Gastroesophageal sphincter (tissue), 4 donors: ENCODE measurements around the gene ELANE. TPM values are rescaled to one million over a fixed set of nuclear protein-coding genes. Genes with fewer than 3 reads are reported as not detected.
"Not testable (repeated sequence)": the region's sequence is repeated elsewhere in the genome, so short reads cannot be mapped to it uniquely, and the experiment has no call there.

Source experiments
- ATAC-seq: fragments of 150-250 bp; one replicate; pipeline ENCODE4 v1.9.1; 2016; ENCODE audit warnings: mild to moderate bottlenecking, moderate library complexity
- H3K27ac ChIP-seq, 4 donors: fragments of 200-600 bp; sonication (generic) in 3 of 4; 1 replicate in 3 of 4; 2 replicates in 1 of 4; pipeline ENCODE4 v1.5.1; 2016 to 2019
- H3K27me3 ChIP-seq: fragments of 200-600 bp; sonication (generic); one replicate; pipeline ENCODE4 v1.5.1; 2019
- H3K36me3 ChIP-seq, 2 donors: fragments of 200-600 bp; sonication (generic); one replicate each; pipeline ENCODE4 v1.5.1; 2019; ENCODE audit warnings: control low read depth in 1 of 2
- H3K4me1 ChIP-seq, 3 donors: fragments of 200-600 bp; sonication (generic); 1 replicate in 2 of 3; 2 replicates in 1 of 3; pipeline ENCODE4 v1.5.1; 2016 to 2019; ENCODE audit warnings: control low read depth in 2 of 3
- H3K4me3 ChIP-seq, 2 donors: fragments of 200-600 bp; sonication (generic); one replicate each; pipeline ENCODE4 v1.5.1; 2019; ENCODE audit warnings: mild to moderate bottlenecking in 1 of 2, moderate library complexity in 1 of 2
- H3K9me3 ChIP-seq, 3 donors: fragments of 200-600 bp; sonication (generic); one replicate each; pipeline ENCODE4 v1.5.1; 2017 to 2019; ENCODE audit warnings: control low read depth in 2 of 3
- CTCF ChIP-seq, 4 experiments: fragments of 200-600 bp in 2 of 4; fragments of 450-650 bp in 2 of 4; sonication (generic) in 1 of 4; IDR thresholded peaks; one replicate each; pipeline ENCODE4 v1.5.1; 2017 to 2019; ENCODE audit warnings: antibody characterized with exemption in 4 of 4, mild to moderate bottlenecking in 2 of 4, moderate library complexity in 2 of 4
- EP300 ChIP-seq: sonication (generic); formaldehyde crosslinking; IDR thresholded peaks from one replicate; pipeline ENCODE4 v1.6.1; 2017; ENCODE audit warnings: antibody characterized with exemption, mild to moderate bottlenecking
- POLR2A ChIP-seq, 2 donors: fragments of 450-650 bp; IDR thresholded peaks; one replicate each; pipeline ENCODE4 v1.6.1; 2017; ENCODE audit warnings: antibody characterized with exemption in 2 of 2, mild to moderate bottlenecking in 2 of 2, moderate library complexity in 1 of 2
- POLR2AphosphoS5 ChIP-seq: sonication (generic); formaldehyde crosslinking; IDR thresholded peaks from one replicate; pipeline ENCODE4 v1.6.1; 2017; ENCODE audit warnings: antibody characterized with exemption
- WGBS, 2 donors: methylation state at CpG; one replicate each; pipeline ENCODE4 v1.1.5; 2018; ENCODE audit warnings: low coverage in 1 of 2; 5-methylcytosine and 5-hydroxymethylcytosine counted together
- total RNA-seq, 4 donors: library from RNA; depleted of rRNA; stranded (reverse); fragments of >200 nt; gene quantifications; one replicate each; pipeline ENCODE4 v1.1.0, GENCODE V29; 2016

Gene ELANE
- total RNA-seq, 4 donors from 2014 or later: 0.49 to 2.3 (median 1.7) TPM

GRCh38 chr19:835210-835810, 16.8 kb upstream of the ELANE start:
- WGBS, 2 donors: 28 to 33% methylated on average over 2 to 4 of the region's 36 CpGs
- TF ChIP-seq EP300: no peak

GRCh38 chr19:840519-841206, 11.4 kb upstream of the ELANE start, which contains the start of gene PRTN3:
Gene PRTN3 (plus strand): TSS chr19:840999. CDS start chr19:841009, 10 bp downstream.
- Histone ChIP-seq H3K36me3 (no peaks in the 10 kb centered on the region), H3K27me3 (peaks cover 91% of the 10 kb centered on the region), H3K4me3 (no peak within 1 kb of the TSS), H3K27ac (no peak within 1 kb of the TSS), H3K4me1 (peaks cover 0 to 12% (median 10%) of the 10 kb centered on the region in 3 donors), H3K9me3 (no peaks in the 10 kb centered on the region)
- TF ChIP-seq EP300 (no peak), POLR2A (IDR thresholded peaks at IDR 0.05) (no peak)
- no peak for ATAC-seq
- no CpG with 5 or more reads among the region's 24 CpGs for WGBS, 2 donors

More at GRCh38 chr19:835210-835810, 16.8 kb upstream of the ELANE start:
- no peaks in the 10 kb centered on the region for H3K36me3 ChIP-seq
- H3K27ac ChIP-seq: no peak overlapping the region
- H3K27me3 ChIP-seq: peaks cover 83% of the 10 kb centered on the region
- no peaks in the 10 kb centered on the region for H3K9me3 ChIP-seq
- peak; percentile 55 for ATAC-seq
- H3K4me3 ChIP-seq: no peak overlapping the region
- no peaks in the 10 kb centered on the region for H3K4me1 ChIP-seq

GRCh38 chr19:842802-843179, 9.3 kb upstream of the ELANE start:
- WGBS, 2 donors: 66 to 83% methylated on average over 6 to 7 of the region's 7 CpGs
- H3K27ac ChIP-seq, ATAC-seq, H3K9me3 ChIP-seq, H3K4me3 ChIP-seq, H3K36me3 ChIP-seq: not testable (repeated sequence)
- H3K27me3 ChIP-seq: peaks cover 94% of the 10 kb centered on the region
- H3K4me1 ChIP-seq: peaks cover 0 to 16% (median 10%) of the 10 kb centered on the region in 3 donors

GRCh38 chr19:843180-843835, 8.8 kb upstream of the ELANE start:
- WGBS, 2 donors: 3% methylated on average over 7 of the region's 46 CpGs; no CpG with 5 or more reads in 1 of the 2 donors
- ATAC-seq: peak; percentile 50
- peak overlapping the region in 1 of 2 donors; percentile 40 for H3K4me3 ChIP-seq

GRCh38 chr19:843836-844545, 8.1 kb upstream of the ELANE start:
- peak overlapping the region in 1 of 2 donors; percentile 40 for H3K4me3 ChIP-seq
- no peaks in the 10 kb centered on the region for H3K36me3 ChIP-seq
- peaks cover 0 to 28% (median 10%) of the 10 kb centered on the region in 3 donors for H3K4me1 ChIP-seq
- H3K9me3 ChIP-seq: no peaks in the 10 kb centered on the region
- TF ChIP-seq CTCF (IDR thresholded peaks at IDR 0.05) (no peak), POLR2A (IDR thresholded peaks at IDR 0.05) (no peak), POLR2AphosphoS5 (no peak), EP300 (no peak)
- no peak for ATAC-seq
- H3K27me3 ChIP-seq: peaks cover 94% of the 10 kb centered on the region
- WGBS, 2 donors: 13 to 40% methylated on average over 2 to 4 of the region's 70 CpGs
- no peak overlapping the region for H3K27ac ChIP-seq

More at GRCh38 chr19:843180-843835, 8.8 kb upstream of the ELANE start:
- Histone ChIP-seq H3K27me3 (peaks cover 95% of the 10 kb centered on the region), H3K4me1 (peaks cover 0 to 21% (median 10%) of the 10 kb centered on the region in 3 donors), H3K9me3 (no peaks in the 10 kb centered on the region), H3K36me3 (no peaks in the 10 kb centered on the region), H3K27ac (no peak overlapping the region)
- TF ChIP-seq POLR2A (IDR thresholded peaks at IDR 0.05) (no peak), CTCF (IDR thresholded peaks at IDR 0.05) (no peak), EP300 (no peak), POLR2AphosphoS5 (no peak)

- Histone ChIP-seq H3K4me1 (peaks cover 0 to 28% (median 10%) of the 10 kb centered on the region in 3 donors), H3K27me3 (peaks cover 89% of the 10 kb centered on the region), H3K36me3 (no peaks in the 10 kb centered on the region), H3K27ac (no peak overlapping the region), H3K4me3 (no peak overlapping the region), H3K9me3 (no peaks in the 10 kb centered on the region)
- WGBS, 2 donors: 30 to 51% methylated on average over 3 to 11 of the region's 11 CpGs
- ATAC-seq: no peak
- TF ChIP-seq POLR2AphosphoS5: no peak
- no peak for TF ChIP-seq CTCF (IDR thresholded peaks at IDR 0.05)
- no peak for TF ChIP-seq EP300
- TF ChIP-seq POLR2A (IDR thresholded peaks at IDR 0.05): no peak
Observed at GRCh38 chr19:844546-844971, 7.5 kb upstream of the ELANE start.
